DMS 273 treated with DMSO at 0.1 percent for 48 hours (cell line): Measurements from ENCODE around the gene PCDH10.

Source experiments
- DNase-seq: peaks from one replicate; lab custom pipeline; 2025; lab: John Stamatoyannopoulos, UW

Gene PCDH10

GRCh38 chr4:133148690-133149363, at the start of gene PCDH10:
PCDH10 (plus strand) TSS chr4:133149294; CDS start chr4:133150141, 847 bp downstream.
- peak; percentile 23 for DNase-seq

GRCh38 chr4:133102043-133102442, 47.1 kb upstream of the PCDH10 start:
- no peak for DNase-seq

- DNase-seq = no peak
These were observed 46.3 kb upstream of the PCDH10 start for GRCh38 chr4:133102612-133103409.

GRCh38 chr4:133112641-133113040, 36.5 kb upstream of the PCDH10 start:
- no peak for DNase-seq

- no peak for DNase-seq
These were observed 24.3 kb upstream of the PCDH10 start for GRCh38 chr4:133124746-133125145.

- no peak for DNase-seq
These were observed 21.6 kb upstream of the PCDH10 start for GRCh38 chr4:133127500-133127899.

GRCh38 chr4:133129237-133129636, 19.9 kb upstream of the PCDH10 start:
- DNase-seq = no peak

GRCh38 chr4:133130171-133130570, 18.9 kb upstream of the PCDH10 start:
- no peak for DNase-seq

GRCh38 chr4:133131829-133132460, 17.1 kb upstream of the PCDH10 start:
- no peak for DNase-seq

- DNase-seq = no peak
These were observed 12.3 kb upstream of the PCDH10 start for GRCh38 chr4:133136833-133137232.

GRCh38 chr4:133137571-133137970, 11.5 kb upstream of the PCDH10 start:
- DNase-seq = no peak

- no peak for DNase-seq
These were observed 5.2 kb upstream of the PCDH10 start for GRCh38 chr4:133143775-133144430.

- DNase-seq = no peak
These were observed 3.9 kb upstream of the PCDH10 start for GRCh38 chr4:133145241-133145640.

GRCh38 chr4:133145758-133146573, 3.1 kb upstream of the PCDH10 start:
- DNase-seq = no peak

GRCh38 chr4:133146574-133147241, 2.4 kb upstream of the PCDH10 start:
- no peak for DNase-seq

GRCh38 chr4:133147286-133147821, 1.7 kb upstream of the PCDH10 start:
- no peak for DNase-seq

- DNase-seq = no peak
These were observed 989 bp upstream of the PCDH10 start for GRCh38 chr4:133147921-133148689.

GRCh38 chr4:133149364-133149695, 236 bp downstream of the PCDH10 start:
- DNase-seq = no peak

- DNase-seq = no peak
These were observed 908 bp downstream of the PCDH10 start for GRCh38 chr4:133149932-133150471.
